Panc1 (cell line): ENCODE data around the gene ENO1. TPM values are rescaled to one million over a fixed set of nuclear protein-coding genes. Genes with fewer than 3 reads are reported as not detected.

Experiments used
- ATAC-seq: fragments of 200-7000 bp; cut with Tn5 transposase; 2 replicates; pipeline ENCODE4 v1.9.1; 2020; ENCODE audit warnings: mild to moderate bottlenecking, moderate library complexity
- BruUV-seq: library from RNA; stranded (reverse); fragments of 400-500 nt; replicated peaks from 2 replicates; lab custom pipeline; 2021; lab: Mats Ljungman, UMichigan
- CTCF ChIA-PET: fragments of 300-600 bp; sonication (Branson Sonifier 250); formaldehyde crosslinking; loops from one replicate; lab custom pipeline; 2022; ENCODE audit warnings: antibody characterized with exemption; lab: Charles Lee
- POLR2A ChIA-PET: fragments of 300-600 bp; sonication (Branson Sonifier 250); formaldehyde crosslinking; loops from one replicate; lab custom pipeline; 2022; ENCODE audit warnings: antibody characterized with exemption; lab: Charles Lee
- DNase-seq: peaks from one replicate; pipeline ENCODE4 v3.0.0-alpha.2; 2010; ENCODE audit warnings: low read depth, low spot score
- H3K27ac ChIP-seq: 2 replicates; pipeline ENCODE4 v1.5.1; 2011; ENCODE audit warnings: mild to moderate bottlenecking, low read length, inconsistent platforms
- H3K27me3 ChIP-seq: fragments of 200-500 bp; sonication (Bioruptor generic); 2 replicates; pipeline ENCODE4 v1.6.0; 2014; ENCODE audit warnings: low read length, inconsistent platforms; ENCODE audit not compliant: control insufficient read depth, insufficient read depth
- H3K36me3 ChIP-seq: fragments of 200-500 bp; sonication (Bioruptor generic); 2 replicates; pipeline ENCODE4 v1.5.1; 2014; ENCODE audit warnings: inconsistent platforms, mild to moderate bottlenecking, low read length, moderate library complexity; ENCODE audit not compliant: control insufficient read depth, insufficient read depth
- H3K4me1 ChIP-seq: 2 replicates; pipeline ENCODE4 v1.5.1; 2011; ENCODE audit warnings: inconsistent platforms, mild to moderate bottlenecking, low read length, moderate library complexity; ENCODE audit not compliant: control insufficient read depth, insufficient read depth
- H3K4me3 ChIP-seq, 2 experiments: 2 replicates each; pipeline ENCODE4 v1.5.1; 2011 to 2012; ENCODE audit warnings: low read depth in 2 of 2, low read length in 2 of 2, mild to moderate bottlenecking in 2 of 2, inconsistent platforms in 1 of 2, moderate library complexity in 1 of 2
- H3K9me3 ChIP-seq: fragments of 200-500 bp; sonication (Bioruptor generic); 2 replicates; pipeline ENCODE4 v1.5.1; 2014; ENCODE audit warnings: low read depth, mild to moderate bottlenecking, inconsistent platforms, low read length, moderate library complexity; ENCODE audit not compliant: control insufficient read depth, insufficient read depth
- CTCF ChIP-seq: fragments of 450-650 bp; IDR thresholded peaks from 2 replicates; pipeline ENCODE4 v1.5.1; 2017; ENCODE audit warnings: mild to moderate bottlenecking
- POLR2AphosphoS5 ChIP-seq: IDR thresholded peaks from 2 replicates; pipeline ENCODE4 v1.6.1; 2012; ENCODE audit warnings: mild to moderate bottlenecking, low read depth, low read length, moderate library complexity
- REST ChIP-seq, 2 experiments: IDR thresholded peaks; 2 replicates each; pipeline ENCODE4 v1.6.1; 2011 to 2012; ENCODE audit warnings: low read depth in 2 of 2, control low read depth in 1 of 2, low read length in 1 of 2, mild to moderate bottlenecking in 1 of 2, moderate library complexity in 1 of 2; ENCODE audit not compliant: insufficient read depth in 1 of 2
- SIN3A ChIP-seq: IDR thresholded peaks from 2 replicates; pipeline ENCODE4 v1.6.1; 2012; ENCODE audit warnings: low read depth, mild to moderate bottlenecking, low read length, moderate library complexity, borderline replicate concordance; ENCODE audit not compliant: insufficient read depth
- TCF7L2 ChIP-seq: IDR thresholded peaks from 2 replicates; pipeline ENCODE4 v1.6.1; 2011; ENCODE audit warnings: mild to moderate bottlenecking, low read depth, low read length, inconsistent platforms
- in situ Hi-C: cut with HindIII; loops from 2 replicates; pipeline ENCODE4 v1.10.0; 2016; ENCODE audit warnings: low sequenced_read_pairs, low pct_unique_long_range_greater_than_20kb
- intact Hi-C: fragments of 100-400 bp; cut with micrococcal nuclease; formaldehyde crosslinking; loops from one replicate; pipeline ENCODE4 v1.10.0; 2022; ENCODE audit not compliant: unreplicated experiment
- total RNA-seq: library from RNA; stranded (reverse); gene quantifications from one replicate; pipeline ENCODE4 v1.2.1, GENCODE V29; 2021; ENCODE audit not compliant: unreplicated experiment

ENO1 gene
- total RNA-seq, 1 experiment from 2014 or later = 2,480 TPM

- DNase-seq (no peak), ATAC-seq (peak; percentile 78)
- no TSS peak for BruUV-seq
- Histone ChIP-seq H3K4me3 (no peak overlapping the region), H3K27ac (peak overlapping the region; percentile 78), H3K9me3 (no peaks in the 10 kb centered on the region), H3K36me3 (peaks cover 6% of the 10 kb centered on the region), H3K4me1 (peaks cover 57% of the 10 kb centered on the region), H3K27me3 (no peaks in the 10 kb centered on the region)
- no peak for TF ChIP-seq REST (IDR thresholded peaks at IDR 0.05; ENCODE audit: insufficient read depth in 1 of 2, low read depth in 2 of 2, low read length in 1 of 2)
- TF ChIP-seq TCF7L2 = peak; percentile 71; the same call in 1 of the 2 replicates
- peak; percentile 70; the same call in 1 of the 2 replicates for TF ChIP-seq POLR2AphosphoS5
- in situ Hi-C loops = no loop called here
- intact Hi-C loops = no loop called here
- CTCF ChIA-PET = interaction anchor here (0.8 to 3.4 kb wide), 3 partner anchors 10 to 427 kb away, joined by 3 to 11 read pairs (median 3); no protein-coding TSS in a partner anchor
- POLR2A ChIA-PET = no interaction called here
These were observed 20.3 kb downstream of the ENO1 start for GRCh38 chr1:8858112-8858668.

GRCh38 chr1:8856689-8857412, 21.6 kb downstream of the ENO1 start:
- no peaks in the 10 kb centered on the region for H3K27me3 ChIP-seq
- no TSS peak for BruUV-seq
- H3K4me1 ChIP-seq = peaks cover 44% of the 10 kb centered on the region
- H3K36me3 ChIP-seq = no peaks in the 10 kb centered on the region; the same call in 1 of the 2 replicates
- intact Hi-C loops (no loop called here), in situ Hi-C loops (no loop called here)
- H3K4me3 ChIP-seq = no peak overlapping the region
- ATAC-seq (peak; percentile 5; the same call in 1 of the 2 replicates), DNase-seq (no peak)
- ChIA-PET POLR2A (interaction anchor here (0.6 to 0.7 kb wide), 4 partner anchors 9 to 302 kb away, joined by 3 to 6 read pairs (median 4); no protein-coding TSS in a partner anchor), CTCF (interaction anchor here (0.6 kb wide), 1 partner anchor 7 kb away, joined by 3 read pairs; no protein-coding TSS in a partner anchor)
- no peaks in the 10 kb centered on the region for H3K9me3 ChIP-seq
- TF ChIP-seq CTCF (no peak), POLR2AphosphoS5 (0 out of 2 replicates have a peak, but pooled peaks have one; percentile 30), TCF7L2 (no peak), SIN3A (no peak)
- H3K27ac ChIP-seq = peak overlapping the region; percentile 78

- no peak for DNase-seq
- peaks cover 24% of the 10 kb centered on the region for H3K4me1 ChIP-seq
- no peak overlapping the region for H3K4me3 ChIP-seq
- in situ Hi-C loops (no loop called here), intact Hi-C loops (no loop called here)
- H3K27ac ChIP-seq = 0 out of 2 replicates have a peak overlapping the region, but pooled peaks have one; percentile 7
- TF ChIP-seq REST (IDR thresholded peaks at IDR 0.05; ENCODE audit: insufficient read depth in 1 of 2, low read depth in 2 of 2, low read length in 1 of 2) (no peak), POLR2AphosphoS5 (no peak), TCF7L2 (no peak), CTCF (no peak), SIN3A (no peak)
- no peak for ATAC-seq
- H3K27me3 ChIP-seq = no peaks in the 10 kb centered on the region
- ChIA-PET POLR2A (no interaction called here), CTCF (no interaction called here)
- no peaks in the 10 kb centered on the region for H3K36me3 ChIP-seq
- no TSS peak for BruUV-seq
- H3K9me3 ChIP-seq = no peaks in the 10 kb centered on the region
These were observed 24.2 kb downstream of the ENO1 start for GRCh38 chr1:8854240-8854639.
